GM12801 (cell line): ENCODE data around the gene BORCS6.

Experiments
- TF ChIP-seq, protein P1 (sequence below): IDR thresholded peaks from one replicate; pipeline ENCODE4 v1.5.1; 2011; ENCODE audit warnings: control low read depth; ENCODE audit not compliant: insufficient read length; ENCODE audit errors: extremely low read depth

The BORCS6 gene

DNA sequence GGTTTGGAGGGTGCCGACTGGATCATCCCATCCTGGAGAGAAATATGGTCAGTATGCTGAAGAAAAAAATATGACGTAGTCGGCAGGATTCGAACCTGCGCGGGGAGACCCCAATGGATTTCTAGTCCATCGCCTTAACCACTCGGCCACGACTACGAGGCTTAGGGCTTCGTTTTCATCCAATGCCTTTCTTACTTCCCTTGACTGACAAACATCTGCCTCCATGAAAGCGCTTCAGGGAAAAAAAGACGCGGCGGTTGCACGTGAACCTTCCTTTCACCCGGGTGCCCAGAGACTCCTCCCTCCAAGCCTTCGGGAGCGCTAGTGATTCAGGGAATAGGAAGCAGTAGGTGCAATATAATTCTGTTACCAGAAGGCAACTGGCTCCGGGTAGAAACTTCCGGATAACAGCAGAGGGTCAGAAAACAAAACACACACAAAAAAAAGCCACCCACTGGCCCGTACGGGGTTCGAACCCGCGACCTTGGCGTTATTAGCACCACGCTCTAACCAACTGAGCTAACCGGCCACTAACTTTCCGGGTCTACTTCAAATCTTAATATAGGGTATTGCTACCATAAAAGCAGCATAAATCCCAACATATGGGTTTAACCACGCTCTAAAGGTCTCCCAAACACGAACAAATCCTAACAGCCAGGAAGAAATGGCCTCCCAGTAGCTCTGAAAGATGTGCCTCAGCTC, 36.7 kb upstream of the BORCS6 start:
- TF ChIP-seq, protein P1, sequence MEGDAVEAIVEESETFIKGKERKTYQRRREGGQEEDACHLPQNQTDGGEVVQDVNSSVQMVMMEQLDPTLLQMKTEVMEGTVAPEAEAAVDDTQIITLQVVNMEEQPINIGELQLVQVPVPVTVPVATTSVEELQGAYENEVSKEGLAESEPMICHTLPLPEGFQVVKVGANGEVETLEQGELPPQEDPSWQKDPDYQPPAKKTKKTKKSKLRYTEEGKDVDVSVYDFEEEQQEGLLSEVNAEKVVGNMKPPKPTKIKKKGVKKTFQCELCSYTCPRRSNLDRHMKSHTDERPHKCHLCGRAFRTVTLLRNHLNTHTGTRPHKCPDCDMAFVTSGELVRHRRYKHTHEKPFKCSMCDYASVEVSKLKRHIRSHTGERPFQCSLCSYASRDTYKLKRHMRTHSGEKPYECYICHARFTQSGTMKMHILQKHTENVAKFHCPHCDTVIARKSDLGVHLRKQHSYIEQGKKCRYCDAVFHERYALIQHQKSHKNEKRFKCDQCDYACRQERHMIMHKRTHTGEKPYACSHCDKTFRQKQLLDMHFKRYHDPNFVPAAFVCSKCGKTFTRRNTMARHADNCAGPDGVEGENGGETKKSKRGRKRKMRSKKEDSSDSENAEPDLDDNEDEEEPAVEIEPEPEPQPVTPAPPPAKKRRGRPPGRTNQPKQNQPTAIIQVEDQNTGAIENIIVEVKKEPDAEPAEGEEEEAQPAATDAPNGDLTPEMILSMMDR, result no peak

DNA sequence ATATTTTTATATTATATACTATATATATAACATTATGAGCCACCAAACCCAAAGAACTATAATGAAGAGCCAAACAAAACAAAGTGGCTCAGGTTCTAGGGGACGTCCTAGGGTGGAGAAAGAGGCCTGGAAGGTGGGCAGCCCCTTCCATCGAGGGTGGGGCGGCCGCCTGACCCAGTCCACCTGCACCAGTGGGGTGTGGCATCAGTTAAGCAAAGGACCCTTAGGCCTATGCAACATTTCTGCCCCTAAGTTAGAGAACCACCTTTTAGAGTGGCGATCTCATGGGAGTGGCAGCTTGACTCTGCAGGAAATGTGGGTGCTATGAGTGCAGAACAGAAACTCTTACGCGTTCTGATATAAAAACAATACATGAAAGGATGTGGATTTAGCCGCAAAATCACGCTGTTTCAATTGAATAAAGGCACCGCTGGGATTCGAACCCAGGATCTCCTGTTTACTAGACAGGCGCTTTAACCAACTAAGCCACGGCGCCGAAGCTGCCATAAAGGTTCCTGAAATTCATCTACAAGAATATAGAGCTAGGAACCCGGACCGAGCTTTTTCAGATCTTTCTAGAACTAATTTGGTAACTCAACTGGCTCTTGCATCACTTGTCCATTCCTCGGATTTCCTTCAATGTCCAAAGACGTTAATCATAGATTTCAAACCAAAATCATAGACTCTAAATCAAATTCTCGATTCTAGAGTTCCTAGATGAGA, 36.0 kb upstream of the BORCS6 start:
- TF ChIP-seq, protein P1, result no peak

DNA sequence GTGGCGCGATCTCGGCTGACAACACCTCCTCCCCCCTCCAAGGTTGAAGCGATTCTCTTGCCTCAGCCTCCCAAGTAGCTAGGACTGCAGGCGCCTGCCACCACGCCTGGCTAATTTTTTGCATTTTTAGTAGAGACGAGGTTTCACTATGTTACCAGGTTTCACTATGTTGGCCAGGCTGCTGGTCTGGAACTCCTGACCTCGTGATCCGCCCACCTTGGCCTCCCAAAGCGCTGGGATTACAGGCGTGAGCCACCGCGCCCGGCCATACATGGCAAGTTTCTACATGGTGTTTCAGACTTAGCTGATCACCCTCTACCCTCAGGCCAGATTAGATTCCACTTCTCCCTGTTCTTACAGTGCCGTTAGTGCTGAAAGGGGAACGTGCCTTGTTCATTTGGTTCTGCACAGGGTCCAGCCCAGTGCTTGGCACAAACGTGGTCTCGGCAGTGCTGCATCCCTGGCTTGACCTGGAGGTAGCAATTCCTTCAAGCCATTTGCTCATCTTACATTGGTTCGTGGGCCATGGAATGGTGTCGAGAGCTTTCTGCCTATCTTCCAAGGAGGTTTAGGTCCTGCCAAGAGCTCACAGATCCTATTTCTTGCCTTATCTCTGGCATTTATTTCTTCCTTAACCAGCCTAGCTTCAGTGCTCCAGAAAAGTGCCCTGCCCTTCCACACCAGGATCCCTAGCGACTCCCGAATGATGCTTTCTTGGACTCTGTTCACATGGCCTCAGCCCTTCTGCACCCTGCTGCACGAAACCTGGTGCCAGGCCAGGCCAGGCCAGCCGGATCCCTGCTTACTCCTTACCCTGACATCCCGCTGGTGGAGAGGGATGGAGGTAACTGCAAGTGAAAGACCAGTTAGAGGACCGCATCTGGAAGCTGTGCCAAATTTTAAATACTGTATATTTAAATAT, 35.2 kb upstream of the BORCS6 start:
- TF ChIP-seq, protein P1, result no peak

DNA sequence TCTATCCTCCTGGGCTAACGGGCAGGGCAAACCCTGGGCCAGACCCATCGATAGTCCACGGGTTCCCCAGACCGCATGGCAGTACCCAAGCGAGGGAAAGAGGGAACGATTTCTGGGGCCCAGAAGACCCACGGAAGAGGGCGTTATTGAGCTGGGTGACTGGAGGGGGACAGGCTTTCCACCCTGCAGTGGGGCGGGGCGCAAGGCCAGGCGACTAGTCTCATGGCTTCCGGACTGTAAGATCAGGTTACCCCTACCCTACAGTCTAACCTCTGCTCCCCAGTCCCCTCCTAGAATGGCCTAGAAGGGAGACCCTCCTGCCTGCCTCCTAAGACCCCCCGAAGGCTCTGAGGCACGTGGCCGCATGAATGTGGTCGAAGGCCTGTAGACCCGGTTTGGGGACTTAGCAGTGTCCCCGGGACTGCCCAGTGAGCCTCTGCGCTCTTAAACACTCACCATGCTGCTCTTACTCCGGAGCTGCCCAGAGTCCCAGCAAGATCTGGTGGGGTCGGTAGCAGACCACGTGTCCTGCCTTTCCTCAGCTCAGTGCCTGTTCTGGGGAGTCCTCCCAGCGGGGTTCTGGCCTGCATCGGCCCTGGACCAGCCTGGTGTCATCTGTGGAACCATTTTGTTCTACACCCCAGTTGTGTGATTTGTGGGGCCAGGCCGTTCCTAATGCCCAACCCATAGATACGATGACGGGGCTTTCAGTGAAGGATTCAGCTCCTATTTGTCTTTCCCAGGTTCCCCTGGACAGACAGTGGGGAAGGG, 33.6 kb upstream of the BORCS6 start:
- TF ChIP-seq, protein P1, result no peak

DNA sequence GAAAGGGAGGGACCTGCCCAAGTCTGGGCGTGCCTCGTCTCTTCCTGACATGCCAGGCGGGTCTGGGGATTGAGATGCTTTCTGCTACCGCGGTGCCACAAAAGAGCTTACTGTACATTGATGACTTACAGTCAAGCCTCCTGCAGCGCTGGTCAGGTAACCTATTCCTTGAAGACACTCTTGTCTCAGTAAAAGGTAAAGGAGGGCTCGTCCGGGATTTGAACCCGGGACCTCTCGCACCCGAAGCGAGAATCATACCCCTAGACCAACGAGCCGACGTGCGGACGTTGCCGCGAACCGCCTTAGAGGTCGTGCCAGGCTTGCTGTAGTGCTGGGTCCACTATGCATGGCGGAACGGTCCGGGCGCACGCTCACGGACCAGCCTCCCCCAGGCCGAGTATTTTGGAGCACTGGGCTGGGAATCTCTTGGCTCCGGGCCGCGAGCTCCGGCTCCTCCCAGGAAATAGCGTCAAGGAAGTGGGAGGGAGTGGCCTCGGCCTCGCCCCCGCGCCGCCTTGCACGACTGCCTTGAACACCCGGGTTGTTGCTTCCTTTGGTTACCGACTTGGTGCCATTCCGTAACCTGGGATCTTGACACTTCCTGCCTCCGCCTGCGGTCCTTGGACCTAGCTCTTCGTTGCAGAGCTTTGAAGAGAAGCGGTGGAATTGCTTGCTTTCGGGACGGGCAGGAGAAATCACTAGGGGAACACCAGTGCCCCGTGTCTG, 32.8 kb upstream of the BORCS6 start:
- TF ChIP-seq, protein P1, result no peak

DNA sequence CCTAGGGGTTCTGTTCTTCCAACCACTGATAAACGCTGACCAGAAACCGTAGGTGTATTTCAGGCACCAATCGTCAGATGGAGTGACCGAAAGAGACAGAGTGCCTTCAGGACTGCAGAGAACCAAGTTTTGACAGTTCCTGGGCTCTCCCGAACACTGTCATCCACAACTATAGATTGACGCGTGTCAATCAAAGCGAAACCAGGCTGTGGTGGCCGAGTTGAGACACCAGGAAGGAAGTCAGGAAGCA, 32.3 kb upstream of the BORCS6 start:
- TF ChIP-seq, protein P1, result no peak
